Subcutaneous adipose tissue (tissue), 4 donors: ENCODE measurements around the gene TMEM52. TPM values are rescaled to one million over a fixed set of nuclear protein-coding genes. Genes with fewer than 3 reads are reported as not detected.

Source experiments
- CTCF ChIP-seq: fragments of 450-650 bp; IDR thresholded peaks from one replicate; pipeline ENCODE4 v1.5.1; 2016; ENCODE audit warnings: low read depth, mild to moderate bottlenecking, control low read depth, antibody characterized with exemption, moderate library complexity
- total RNA-seq, 4 donors: library from RNA; depleted of rRNA; stranded (reverse); fragments of >200 nt; gene quantifications; one replicate each; pipeline ENCODE4 v1.1.0, GENCODE V29; 2016

Gene TMEM52
- total RNA-seq, 4 donors from 2014 or later, result 1.3 to 9.8 (median 1.7) TPM; not detected in 1

GRCh38 chr1:1869469-1869868 lies 49.6 kb downstream of the TMEM52 start:
- TF ChIP-seq CTCF, result no peak

Other genes starting within 250 kb of the TMEM52 start
- 10 to 100 TPM; 31.3 to 45.2 (median 36.5) TPM for gene SLC35E2B, start 226.5 kb downstream of the TMEM52 start, total RNA-seq
- 10 to 100 TPM; 15.5 to 60.8 (median 34.8) TPM for gene CDK11A, start 194.9 kb downstream of the TMEM52 start, total RNA-seq
- 100 to 1,000 TPM in 3 of 4 donors, 10 to 100 TPM in 1; 98.8 to 147 (median 111) TPM for gene NADK, start 140.8 kb downstream of the TMEM52 start, total RNA-seq
- 100 to 1,000 TPM; 157 to 173 (median 164) TPM for gene GNB1, start 28.2 kb downstream of the TMEM52 start, total RNA-seq
- gene CALML6, start 4.0 kb downstream of the TMEM52 start, total RNA-seq, result 1 to 10 TPM in 1 of 4 donors, not detected in 3; 1.3 TPM
- under 1 TPM in 1 of 4 donors, not detected in 3; 0.16 TPM for gene CFAP74, start 84.5 kb upstream of the TMEM52 start, total RNA-seq
- 1 to 10 TPM in 1 of 4 donors, not detected in 3; 1.3 TPM for gene GABRD, start 100.1 kb upstream of the TMEM52 start, total RNA-seq
- gene PRKCZ, start 131.1 kb upstream of the TMEM52 start, total RNA-seq, result 1 to 10 TPM in 2 of 4 donors, under 1 TPM in 1, not detected in 1; 0.49 to 1.9 (median 1.1) TPM